GM12878 (cell line): ENCODE measurements around the gene KIF5A. TPM values are rescaled to one million over a fixed set of nuclear protein-coding genes. Genes with fewer than 3 reads are reported as not detected.
A peak's percentile ranks its signal among the peaks of the same experiment; 100 is the strongest.

Experiments
- BRCA1 ChIP-seq: IDR thresholded peaks from 2 replicates; pipeline ENCODE4 v1.6.1; 2011; ENCODE audit warnings: low read depth, low read length, improper control_type of control experiment
- E2F8 ChIP-seq: fragments of 450-650 bp; IDR thresholded peaks from 2 replicates; pipeline ENCODE4 v1.6.1; 2018; ENCODE audit warnings: mild to moderate bottlenecking, low read depth, moderate library complexity; ENCODE audit not compliant: partially characterized antibody
- IRF4 ChIP-seq: IDR thresholded peaks from 2 replicates; pipeline ENCODE4 v1.6.1; 2011; ENCODE audit warnings: low read depth, low read length
- IRF5 ChIP-seq: fragments of 450-650 bp; IDR thresholded peaks from 2 replicates; pipeline ENCODE4 v1.6.1; 2017; ENCODE audit warnings: borderline replicate concordance
- MAX ChIP-seq: IDR thresholded peaks from 2 replicates; pipeline ENCODE4 v1.6.1; 2012; ENCODE audit warnings: low read depth, low read length, improper control_type of control experiment
- MEF2A ChIP-seq: IDR thresholded peaks from 2 replicates; pipeline ENCODE4 v1.6.1; 2011; ENCODE audit warnings: low read depth, mild to moderate bottlenecking, low read length, moderate library complexity; ENCODE audit not compliant: insufficient read depth
- NFXL1 ChIP-seq: fragments of 450-650 bp; IDR thresholded peaks from 2 replicates; pipeline ENCODE4 v1.6.1; 2017; ENCODE audit warnings: antibody characterized with exemption, mild to moderate bottlenecking, borderline replicate concordance
- RB1 ChIP-seq: fragments of 450-650 bp; formaldehyde crosslinking; IDR thresholded peaks from 2 replicates; pipeline ENCODE4 v1.6.1; 2017; ENCODE audit warnings: mild to moderate bottlenecking, borderline replicate concordance
- RCOR1 ChIP-seq: conservative IDR thresholded peaks from 2 replicates; pipeline ENCODE4 v1.6.1; 2012; ENCODE audit warnings: low read depth, low read length, improper control_type of control experiment
- SMAD5 ChIP-seq: IDR thresholded peaks from 2 replicates; pipeline ENCODE4 v1.6.1; 2016; ENCODE audit warnings: antibody characterized with exemption, low read depth
- SPI1 ChIP-seq: IDR thresholded peaks from 2 replicates; pipeline ENCODE4 v1.6.1; 2011; ENCODE audit warnings: low read depth, mild to moderate bottlenecking, low read length, moderate library complexity, borderline replicate concordance; ENCODE audit not compliant: insufficient read depth
- SUZ12 ChIP-seq: fragments of 200-600 bp; sonication (generic); IDR thresholded peaks from one replicate; pipeline ENCODE4 v1.6.1; 2018; ENCODE audit warnings: antibody characterized with exemption, mild to moderate bottlenecking; ENCODE audit not compliant: unreplicated experiment
- TBL1XR1 ChIP-seq: IDR thresholded peaks from 2 replicates; pipeline ENCODE4 v1.6.1; 2012; ENCODE audit warnings: low read depth, low read length, improper control_type of control experiment
- TCF12 ChIP-seq: IDR thresholded peaks from 2 replicates; pipeline ENCODE4 v1.6.1; 2011; ENCODE audit warnings: low read depth, mild to moderate bottlenecking, low read length
- YY1 ChIP-seq: IDR thresholded peaks from 2 replicates; pipeline ENCODE4 v1.6.1; 2011; ENCODE audit warnings: low read depth, mild to moderate bottlenecking, low read length
- ZNF24 ChIP-seq: fragments of 450-650 bp; IDR thresholded peaks from 2 replicates; pipeline ENCODE4 v1.6.1; 2017; ENCODE audit warnings: antibody characterized with exemption, mild to moderate bottlenecking
- ZNF274 ChIP-seq: IDR thresholded peaks from one replicate; pipeline ENCODE4 v1.8.0; 2011; ENCODE audit not compliant: insufficient read length, insufficient read depth
- ZNF622 ChIP-seq: fragments of 450-650 bp; IDR thresholded peaks from 2 replicates; pipeline ENCODE4 v1.6.1; 2017; ENCODE audit warnings: mild to moderate bottlenecking, inconsistent platforms
- ZZZ3 ChIP-seq: IDR thresholded peaks from 2 replicates; pipeline ENCODE4 v1.6.1; 2011; ENCODE audit warnings: low read depth; ENCODE audit not compliant: control insufficient read depth, insufficient read length
- polyA plus RNA-seq, 11 experiments: library from polyadenylated mRNA; depleted of rRNA in 4 of 11; unstranded in 6 of 11; stranded (reverse) in 5 of 11; fragments of >200 nt; fragmentation: Nextera tagmentation in 4 of 11; fragmentation: Illumina TruSeq in 1 of 11; extraction: Ambion mirVana in 4 of 11; extraction: Trizol in 1 of 11; gene quantifications; 1 replicate in 1 of 11; 2 replicates in 10 of 11; pipeline versions ENCODE4 v1.2.1 to v1.2.3, GENCODE V29; 2011 to 2016; ENCODE audit warnings: inconsistent platforms in 2 of 11, missing spikeins in 2 of 11, low read depth in 1 of 11
- total RNA-seq, 4 experiments: library from RNA; depleted of rRNA in 3 of 4; stranded (reverse); fragments of >200 nt in 3 of 4; fragmentation: Illumina TruSeq in 1 of 4; extraction: Trizol in 1 of 4; gene quantifications; 2 replicates each; pipeline versions ENCODE4 v1.2.1 to v1.2.3, GENCODE V29; 2013 to 2021
- TF ChIP-seq, protein P1 (sequence below): fragments of 150-350 bp; IDR thresholded peaks from 2 replicates; pipeline ENCODE4 v1.6.1; 2016; ENCODE audit warnings: low read depth, low read length

Gene KIF5A
- total and polyA plus RNA-seq, 10 of the 15 experiments (the other 5 are each of a cell fraction or from before 2014, with no cell fraction given), result 0.35 to 2.9 (median 0.97) TPM

DNA sequence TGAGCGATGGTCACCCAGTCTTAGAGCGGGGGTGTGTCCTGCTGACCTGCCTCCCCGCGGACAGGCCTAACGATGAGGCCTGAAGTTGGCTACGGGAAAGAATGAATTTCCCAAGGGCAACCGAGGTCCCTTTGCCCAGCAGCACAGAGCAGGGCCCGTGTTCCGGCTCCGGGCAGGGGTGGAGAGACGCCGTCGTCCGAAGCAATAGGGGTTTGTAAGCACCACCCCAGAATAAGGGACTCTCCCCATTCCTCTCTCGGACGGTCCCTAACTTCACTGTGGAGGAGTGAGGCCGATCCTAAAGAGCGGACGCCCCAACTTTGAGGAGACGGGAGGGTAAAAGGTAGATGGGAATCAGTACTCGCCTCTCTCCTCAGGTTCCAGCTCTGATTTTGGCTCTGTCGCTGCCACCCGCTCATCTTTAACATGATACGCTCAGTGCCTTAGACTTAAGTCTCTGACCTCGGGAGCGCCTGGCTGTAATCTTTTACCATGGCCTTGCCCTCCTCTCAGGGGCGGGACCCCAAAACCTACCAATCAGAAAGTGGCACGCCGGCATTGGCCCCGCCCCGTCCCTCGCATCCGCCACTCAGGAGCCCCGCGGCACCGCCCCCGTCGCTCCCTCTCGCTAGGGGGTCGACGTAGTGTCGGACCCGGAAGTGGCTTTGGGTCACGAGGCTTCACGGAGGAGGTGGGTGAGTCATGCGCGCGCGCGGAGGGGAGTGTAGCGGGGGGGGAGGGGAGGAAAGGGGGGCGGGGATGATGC, 29.6 kb upstream of the KIF5A start, which contains the start of gene DDIT3 (continued):
- TF ChIP-seq IRF4 (0 out of 2 replicates have a peak, but pooled peaks have one; percentile 25), RB1 (peak; percentile 84), ZZZ3 (no peak), ZNF24 (no peak), RCOR1 (no peak), MAX (no peak; the same call in none of the 2 replicates), SUZ12 (no peak), NFXL1 (no peak), SMAD5 (peak; percentile 98), SPI1 (no peak; the same call in 1 of the 2 replicates), ZNF622 (no peak), IRF5 (no peak), ZNF274 (no peak), BRCA1 (no peak), YY1 (peak; percentile 77), MEF2A (no peak), E2F8 (peak; percentile 24), TBL1XR1 (0 out of 2 replicates have a peak, but pooled peaks have one; percentile 54), TCF12 (peak; percentile 54; the same call in 1 of the 2 replicates)
- TF ChIP-seq, protein P1, sequence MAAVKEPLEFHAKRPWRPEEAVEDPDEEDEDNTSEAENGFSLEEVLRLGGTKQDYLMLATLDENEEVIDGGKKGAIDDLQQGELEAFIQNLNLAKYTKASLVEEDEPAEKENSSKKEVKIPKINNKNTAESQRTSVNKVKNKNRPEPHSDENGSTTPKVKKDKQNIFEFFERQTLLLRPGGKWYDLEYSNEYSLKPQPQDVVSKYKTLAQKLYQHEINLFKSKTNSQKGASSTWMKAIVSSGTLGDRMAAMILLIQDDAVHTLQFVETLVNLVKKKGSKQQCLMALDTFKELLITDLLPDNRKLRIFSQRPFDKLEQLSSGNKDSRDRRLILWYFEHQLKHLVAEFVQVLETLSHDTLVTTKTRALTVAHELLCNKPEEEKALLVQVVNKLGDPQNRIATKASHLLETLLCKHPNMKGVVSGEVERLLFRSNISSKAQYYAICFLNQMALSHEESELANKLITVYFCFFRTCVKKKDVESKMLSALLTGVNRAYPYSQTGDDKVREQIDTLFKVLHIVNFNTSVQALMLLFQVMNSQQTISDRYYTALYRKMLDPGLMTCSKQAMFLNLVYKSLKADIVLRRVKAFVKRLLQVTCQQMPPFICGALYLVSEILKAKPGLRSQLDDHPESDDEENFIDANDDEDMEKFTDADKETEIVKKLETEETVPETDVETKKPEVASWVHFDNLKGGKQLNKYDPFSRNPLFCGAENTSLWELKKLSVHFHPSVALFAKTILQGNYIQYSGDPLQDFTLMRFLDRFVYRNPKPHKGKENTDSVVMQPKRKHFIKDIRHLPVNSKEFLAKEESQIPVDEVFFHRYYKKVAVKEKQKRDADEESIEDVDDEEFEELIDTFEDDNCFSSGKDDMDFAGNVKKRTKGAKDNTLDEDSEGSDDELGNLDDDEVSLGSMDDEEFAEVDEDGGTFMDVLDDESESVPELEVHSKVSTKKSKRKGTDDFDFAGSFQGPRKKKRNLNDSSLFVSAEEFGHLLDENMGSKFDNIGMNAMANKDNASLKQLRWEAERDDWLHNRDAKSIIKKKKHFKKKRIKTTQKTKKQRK, result no peak
